Stomach (tissue), 4 donors: ENCODE results near the gene RSL24D1.

Source experiments
- POLR2A ChIP-seq, 4 donors: fragments of 450-650 bp; IDR thresholded peaks; one replicate each; pipeline ENCODE4 v1.6.1; 2016; ENCODE audit warnings: antibody characterized with exemption in 4 of 4, control low read depth in 2 of 4, mild to moderate bottlenecking in 1 of 4, moderate library complexity in 1 of 4
- TF ChIP-seq, protein P1 (sequence below), 7 experiments: fragments of 450-650 bp in 4 of 7; fragments of 200-600 bp in 3 of 7; sonication (generic) in 3 of 7; IDR thresholded peaks; one replicate each; pipeline ENCODE4 v1.5.1; 2016 to 2019; ENCODE audit warnings: antibody characterized with exemption in 7 of 7, control low read depth in 2 of 7, mild to moderate bottlenecking in 1 of 7

GRCh38 chr15:55195996-55196395 lies 745 bp downstream of the RSL24D1 start:
- TF ChIP-seq, protein P1, sequence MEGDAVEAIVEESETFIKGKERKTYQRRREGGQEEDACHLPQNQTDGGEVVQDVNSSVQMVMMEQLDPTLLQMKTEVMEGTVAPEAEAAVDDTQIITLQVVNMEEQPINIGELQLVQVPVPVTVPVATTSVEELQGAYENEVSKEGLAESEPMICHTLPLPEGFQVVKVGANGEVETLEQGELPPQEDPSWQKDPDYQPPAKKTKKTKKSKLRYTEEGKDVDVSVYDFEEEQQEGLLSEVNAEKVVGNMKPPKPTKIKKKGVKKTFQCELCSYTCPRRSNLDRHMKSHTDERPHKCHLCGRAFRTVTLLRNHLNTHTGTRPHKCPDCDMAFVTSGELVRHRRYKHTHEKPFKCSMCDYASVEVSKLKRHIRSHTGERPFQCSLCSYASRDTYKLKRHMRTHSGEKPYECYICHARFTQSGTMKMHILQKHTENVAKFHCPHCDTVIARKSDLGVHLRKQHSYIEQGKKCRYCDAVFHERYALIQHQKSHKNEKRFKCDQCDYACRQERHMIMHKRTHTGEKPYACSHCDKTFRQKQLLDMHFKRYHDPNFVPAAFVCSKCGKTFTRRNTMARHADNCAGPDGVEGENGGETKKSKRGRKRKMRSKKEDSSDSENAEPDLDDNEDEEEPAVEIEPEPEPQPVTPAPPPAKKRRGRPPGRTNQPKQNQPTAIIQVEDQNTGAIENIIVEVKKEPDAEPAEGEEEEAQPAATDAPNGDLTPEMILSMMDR (IDR thresholded peaks at IDR 0.05): no peak
- no peak for TF ChIP-seq POLR2A (IDR thresholded peaks at IDR 0.05)
